GM18909 (cell line): ENCODE measurements around the gene TPD52L1.

Experiments used
- ATAC-seq: cut with Tn5 transposase; IDR thresholded peaks from one replicate; pipeline ENCODE4 v1.9.1; 2021; ENCODE audit warnings: mild to moderate bottlenecking; ENCODE audit not compliant: unreplicated experiment, poor library complexity

Gene TPD52L1

GRCh38 chr6:125299257-125299656 is 145.7 kb downstream of the TPD52L1 start:
- no peak for ATAC-seq

DNA sequence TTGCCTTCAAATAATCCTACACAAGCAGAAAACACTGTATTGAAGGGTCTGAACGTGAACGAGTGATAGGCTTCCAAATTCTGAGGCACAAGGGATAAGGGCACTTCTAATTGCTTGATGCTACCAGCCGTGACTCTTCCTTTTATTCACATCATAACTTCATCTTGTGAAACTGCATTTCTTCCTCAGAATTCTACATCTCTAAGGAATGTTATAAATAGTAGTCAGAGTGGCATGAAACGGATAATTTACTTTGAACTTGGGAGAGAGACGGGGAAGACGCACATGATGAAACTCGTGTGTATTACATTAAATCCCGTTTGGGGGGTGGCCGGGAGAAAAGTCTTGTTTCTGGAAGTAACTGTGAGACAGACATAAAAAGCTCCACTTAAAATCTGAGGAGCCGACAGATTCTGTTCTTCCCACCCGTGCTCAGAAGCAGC is 147.4 kb downstream of the TPD52L1 start:
- no peak for ATAC-seq

DNA sequence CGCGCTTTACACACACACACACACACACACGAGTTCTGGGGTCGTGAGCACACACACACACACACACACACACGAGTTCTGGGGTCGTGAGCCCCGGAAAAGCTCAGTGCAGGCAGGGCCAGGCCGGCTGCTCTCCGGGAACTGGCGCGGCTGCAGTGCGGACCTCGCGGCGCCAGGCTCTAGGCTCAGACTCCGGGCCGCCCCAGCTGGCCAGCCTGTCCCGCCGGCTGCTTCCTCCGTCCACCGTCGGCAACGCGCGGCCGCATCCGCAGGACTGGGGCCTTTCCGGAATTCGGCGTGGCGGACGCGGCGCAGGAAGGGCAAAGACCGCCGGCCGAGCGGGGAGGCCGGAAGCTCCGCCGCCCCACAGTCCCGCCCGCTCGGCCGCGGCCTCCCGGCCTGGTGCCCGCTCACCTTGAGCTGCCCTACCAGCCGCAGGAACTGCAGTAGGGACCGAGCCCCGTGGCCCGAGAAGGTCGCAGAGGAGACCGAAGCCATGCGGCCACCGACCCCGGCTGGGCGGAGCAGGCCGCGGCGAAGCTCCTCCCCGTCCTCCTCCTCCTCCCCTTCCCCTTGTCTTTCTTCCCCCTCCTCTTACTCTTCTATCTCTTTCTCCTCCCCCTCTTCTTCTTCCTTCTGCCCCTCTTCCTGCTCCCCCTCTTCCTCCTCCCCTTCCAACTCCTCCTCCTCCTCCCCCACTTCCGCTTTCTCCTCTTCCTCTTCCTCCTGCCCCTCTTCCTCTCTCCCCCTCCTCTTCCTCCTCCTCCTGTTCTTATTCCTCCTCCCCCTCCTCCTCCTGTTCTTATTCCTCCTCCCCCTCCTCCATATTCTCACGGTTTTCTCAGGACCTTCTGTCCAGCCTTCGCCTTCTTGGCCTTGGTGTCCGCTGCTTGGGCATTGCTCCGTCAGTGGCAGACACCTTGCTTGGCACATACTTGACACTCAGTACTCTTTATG is 148.1 kb downstream of the TPD52L1 start, which contains the start of gene HDDC2:
TSS of gene HDDC2 (minus strand) at position 533 of the 957 bp plus-strand sequence. CDS start at position 498, 35 bp downstream.
- peak; percentile 90 for ATAC-seq

- ATAC-seq = no peak
Measured at GRCh38 chr6:125302840-125303511, 149.4 kb downstream of the TPD52L1 start.

DNA sequence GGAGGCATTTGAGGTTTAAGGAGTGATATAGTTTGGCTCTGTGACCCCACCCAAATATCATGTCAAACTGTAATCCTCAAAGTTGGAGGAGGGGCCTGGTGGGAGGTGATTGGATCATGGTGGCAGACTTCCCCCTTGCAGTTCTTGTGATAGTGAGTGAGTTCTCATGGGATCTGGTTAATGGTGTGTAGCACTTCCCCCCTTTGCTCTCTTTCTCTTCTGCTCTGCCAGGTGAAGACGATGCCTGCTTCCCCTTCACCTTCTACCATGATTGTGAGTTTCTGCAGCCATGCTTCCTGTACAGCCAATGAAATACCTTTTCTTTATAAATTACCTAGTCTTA is 149.9 kb downstream of the TPD52L1 start:
- no peak for ATAC-seq

GRCh38 chr6:125304970-125305660 is 151.5 kb downstream of the TPD52L1 start:
- ATAC-seq = no peak

GRCh38 chr6:125306756-125307149 is 153.2 kb downstream of the TPD52L1 start:
- no peak for ATAC-seq

GRCh38 chr6:125307150-125307838 is 153.7 kb downstream of the TPD52L1 start:
- no peak for ATAC-seq

- ATAC-seq = no peak
Measured at GRCh38 chr6:125307964-125308615, 154.5 kb downstream of the TPD52L1 start.

DNA sequence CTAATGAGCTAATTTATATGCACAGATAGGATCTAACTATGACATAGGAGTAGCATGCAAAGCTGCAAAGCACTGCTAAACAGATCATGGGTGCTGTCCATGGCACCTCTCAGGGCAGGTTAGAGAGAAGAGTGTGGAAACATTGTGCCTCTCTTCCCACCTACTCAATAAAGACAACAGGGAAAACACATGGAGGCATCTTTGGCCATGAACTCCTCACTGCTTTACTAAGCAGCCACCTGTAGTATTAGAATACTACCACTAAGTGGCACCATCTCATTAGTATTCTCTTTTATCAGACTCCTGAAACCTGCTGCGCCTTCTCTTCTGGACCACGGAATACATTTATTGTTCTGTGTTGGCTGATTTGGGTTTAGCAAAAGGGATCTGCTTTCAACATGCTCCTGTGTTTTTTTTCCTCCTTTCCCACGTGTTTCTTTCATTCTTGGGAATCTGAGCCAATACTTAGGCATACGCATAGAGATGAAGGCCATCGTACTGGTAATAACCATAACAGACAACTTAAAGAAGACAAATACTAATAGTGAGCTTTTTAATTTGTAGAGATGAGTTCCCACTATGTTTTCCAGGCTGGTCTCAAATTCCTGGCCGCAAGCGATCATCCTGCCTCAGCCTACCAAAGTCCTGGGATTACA is 157.5 kb downstream of the TPD52L1 start:
- peak; percentile 87 for ATAC-seq

GRCh38 chr6:125312478-125312877 is 158.9 kb downstream of the TPD52L1 start:
- no peak for ATAC-seq

DNA sequence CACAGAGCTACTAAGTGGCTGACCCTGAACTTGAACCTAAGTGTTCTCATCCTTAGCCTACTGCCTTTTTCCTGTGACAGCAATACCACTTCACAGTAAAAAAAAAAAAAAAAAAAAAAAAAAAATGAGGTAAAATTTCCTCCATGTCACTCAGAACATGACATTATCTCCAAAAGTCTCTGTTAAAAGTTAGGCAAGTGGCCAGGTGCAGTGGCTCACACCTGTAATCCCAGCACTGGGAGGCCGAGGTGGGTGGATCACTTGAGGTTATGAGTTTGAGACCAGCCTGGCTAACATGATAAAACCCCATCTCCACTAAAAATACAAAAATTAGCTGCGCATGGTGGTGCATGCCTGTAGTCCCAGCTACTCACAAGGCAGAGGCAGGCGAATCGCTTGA is 159.4 kb downstream of the TPD52L1 start:
- ATAC-seq = no peak
